PC-9 (cell line): ENCODE measurements around the gene VWA3B.

Experiments used
- EZH2 ChIP-seq: fragments of 200-600 bp; sonication (generic); IDR thresholded peaks from 2 replicates; pipeline ENCODE4 v1.8.0; 2017; ENCODE audit warnings: antibody characterized with exemption, low read depth
- TF ChIP-seq, protein P1 (sequence below): fragments of 200-600 bp; sonication (generic); conservative IDR thresholded peaks from 2 replicates; pipeline ENCODE4 v1.6.1; 2017; ENCODE audit warnings: mixed run types, antibody characterized with exemption, mild to moderate bottlenecking, moderate library complexity

- TF ChIP-seq, protein P1, sequence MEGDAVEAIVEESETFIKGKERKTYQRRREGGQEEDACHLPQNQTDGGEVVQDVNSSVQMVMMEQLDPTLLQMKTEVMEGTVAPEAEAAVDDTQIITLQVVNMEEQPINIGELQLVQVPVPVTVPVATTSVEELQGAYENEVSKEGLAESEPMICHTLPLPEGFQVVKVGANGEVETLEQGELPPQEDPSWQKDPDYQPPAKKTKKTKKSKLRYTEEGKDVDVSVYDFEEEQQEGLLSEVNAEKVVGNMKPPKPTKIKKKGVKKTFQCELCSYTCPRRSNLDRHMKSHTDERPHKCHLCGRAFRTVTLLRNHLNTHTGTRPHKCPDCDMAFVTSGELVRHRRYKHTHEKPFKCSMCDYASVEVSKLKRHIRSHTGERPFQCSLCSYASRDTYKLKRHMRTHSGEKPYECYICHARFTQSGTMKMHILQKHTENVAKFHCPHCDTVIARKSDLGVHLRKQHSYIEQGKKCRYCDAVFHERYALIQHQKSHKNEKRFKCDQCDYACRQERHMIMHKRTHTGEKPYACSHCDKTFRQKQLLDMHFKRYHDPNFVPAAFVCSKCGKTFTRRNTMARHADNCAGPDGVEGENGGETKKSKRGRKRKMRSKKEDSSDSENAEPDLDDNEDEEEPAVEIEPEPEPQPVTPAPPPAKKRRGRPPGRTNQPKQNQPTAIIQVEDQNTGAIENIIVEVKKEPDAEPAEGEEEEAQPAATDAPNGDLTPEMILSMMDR, result no peak
- TF ChIP-seq EZH2, result no peak
These were observed 2.7 kb upstream of the VWA3B start for GRCh38 chr2:98084151-98084868.
